PC-9 (cell line): ENCODE data around the gene SBF2. TPM values are rescaled to one million over a fixed set of nuclear protein-coding genes. Genes with fewer than 3 reads are reported as not detected.
A peak's percentile ranks its signal among the peaks of the same experiment; 100 is the strongest.

Source experiments
- BruUV-seq: library from RNA; stranded (reverse); fragments of 400-500 nt; replicated peaks from 2 replicates; lab custom pipeline; 2021; lab: Mats Ljungman, UMichigan
- CTCF ChIA-PET: fragments of 300-600 bp; sonication (Branson Sonifier 250); formaldehyde crosslinking; loops from one replicate; lab custom pipeline; 2022; ENCODE audit warnings: antibody characterized with exemption; lab: Charles Lee
- POLR2A ChIA-PET: fragments of 300-600 bp; sonication (Branson Sonifier 250); formaldehyde crosslinking; loops from one replicate; lab custom pipeline; 2022; ENCODE audit warnings: antibody characterized with exemption; ENCODE audit not compliant: unreplicated experiment; lab: Charles Lee
- DNase-seq, 2 experiments: peaks; one replicate each; pipeline versions ENCODE4 v3.0.0 to v3.0.0-alpha.2; 2015 to 2022; ENCODE audit warnings: mixed read lengths in 1 of 2
- H2AFZ ChIP-seq: fragments of 200-600 bp; sonication (generic); 2 replicates; pipeline ENCODE4 v1.8.1; 2017; ENCODE audit warnings: antibody characterized with exemption
- H3F3A ChIP-seq: fragments of 200-600 bp; sonication (generic); 2 replicates; pipeline ENCODE4 v1.8.1; 2017; ENCODE audit warnings: antibody characterized with exemption, mild to moderate bottlenecking, low read depth; ENCODE audit not compliant: insufficient read depth
- H3K27ac ChIP-seq: fragments of 200-600 bp; sonication (generic); 2 replicates; pipeline ENCODE4 v1.6.1; 2016; ENCODE audit warnings: mixed run types
- H3K27me3 ChIP-seq: fragments of 200-600 bp; sonication (generic); 2 replicates; pipeline ENCODE4 v1.6.1; 2016; ENCODE audit warnings: low read depth, mixed run types; ENCODE audit not compliant: insufficient read depth
- H3K36me3 ChIP-seq: fragments of 200-600 bp; sonication (generic); 2 replicates; pipeline ENCODE4 v1.6.1; 2016; ENCODE audit warnings: low read depth, mixed run types
- H3K4me1 ChIP-seq: fragments of 200-600 bp; sonication (generic); replicated peaks from 2 replicates; pipeline ENCODE4 v1.6.1; 2016; ENCODE audit warnings: mixed run types; ENCODE audit not compliant: insufficient read depth
- H3K4me2 ChIP-seq: fragments of 200-600 bp; sonication (generic); 2 replicates; pipeline ENCODE4 v1.6.1; 2017; ENCODE audit warnings: mixed run types
- H3K4me3 ChIP-seq: fragments of 200-600 bp; sonication (generic); 2 replicates; pipeline ENCODE4 v1.6.1; 2016; ENCODE audit warnings: mixed run types
- H3K79me2 ChIP-seq: fragments of 200-600 bp; sonication (generic); 2 replicates; pipeline ENCODE4 v1.6.1; 2017; ENCODE audit warnings: low read depth, mixed run types
- H3K9me2 ChIP-seq: fragments of 200-600 bp; sonication (generic); 2 replicates; pipeline ENCODE4 v1.8.1; 2017; ENCODE audit warnings: mild to moderate bottlenecking; ENCODE audit not compliant: insufficient read depth
- H3K9me3 ChIP-seq: fragments of 200-600 bp; sonication (generic); 2 replicates; pipeline ENCODE4 v1.8.1; 2016; ENCODE audit warnings: low read depth; ENCODE audit not compliant: insufficient read depth
- H4K20me1 ChIP-seq: fragments of 200-600 bp; sonication (generic); 2 replicates; pipeline ENCODE4 v1.8.1; 2017; ENCODE audit not compliant: insufficient read depth
- EZH2 ChIP-seq: fragments of 200-600 bp; sonication (generic); IDR thresholded peaks from 2 replicates; pipeline ENCODE4 v1.8.0; 2017; ENCODE audit warnings: antibody characterized with exemption, low read depth
- intact Hi-C: fragments of 100-400 bp; cut with micrococcal nuclease; formaldehyde crosslinking; loops from one replicate; pipeline ENCODE4 v1.10.0; 2022; ENCODE audit not compliant: unreplicated experiment
- total RNA-seq: library from RNA; stranded (reverse); gene quantifications from 2 replicates; pipeline ENCODE4 v1.2.3, GENCODE V29; 2021
- TF ChIP-seq, protein P1 (sequence below): fragments of 200-600 bp; sonication (generic); conservative IDR thresholded peaks from 2 replicates; pipeline ENCODE4 v1.6.1; 2017; ENCODE audit warnings: mixed run types, antibody characterized with exemption, mild to moderate bottlenecking, moderate library complexity

SBF2 gene
- total RNA-seq, 1 experiment from 2014 or later, result 18.6 TPM

DNA sequence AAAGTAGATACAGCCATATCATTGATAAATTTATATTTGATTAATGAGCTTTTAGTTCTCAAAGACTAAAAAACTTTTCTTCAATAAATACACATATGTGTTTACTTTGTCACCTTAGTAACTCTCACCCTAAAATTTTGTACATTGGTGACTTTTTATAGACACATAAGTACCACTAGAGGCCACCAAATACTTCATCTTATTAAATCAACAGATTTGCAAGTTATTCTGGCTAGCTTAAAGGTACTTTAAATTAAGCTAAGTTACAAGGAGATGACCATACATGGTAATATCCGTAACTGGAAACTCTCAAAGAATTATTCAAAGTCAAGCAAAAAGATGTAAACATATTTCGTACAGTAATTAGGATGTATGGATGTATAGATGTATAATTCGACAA, 112.2 kb downstream of the SBF2 start:
- no peaks in the 10 kb centered on the region for H3K9me3 ChIP-seq
- ChIA-PET CTCF (interaction anchor here (0.6 kb wide), 2 partner anchors 109 to 932 kb away, joined by 3 read pairs; no protein-coding TSS in a partner anchor), POLR2A (interaction anchor here (0.6 kb wide), 1 partner anchor 123 kb away, joined by 17 read pairs; the partner anchor contains the start of gene ADM)
- H2AFZ ChIP-seq, result no peak overlapping the region
- no peaks in the 10 kb centered on the region for H3K79me2 ChIP-seq
- intact Hi-C loops, result no loop called here
- H4K20me1 ChIP-seq, result no peaks in the 10 kb centered on the region
- BruUV-seq, result no TSS peak
- no peaks in the 10 kb centered on the region for H3K36me3 ChIP-seq
- no peak overlapping the region for H3K27ac ChIP-seq
- H3F3A ChIP-seq, result no peaks in the 10 kb centered on the region
- H3K4me3 ChIP-seq, result no peak overlapping the region
- no peak for TF ChIP-seq EZH2
- TF ChIP-seq, protein P1, sequence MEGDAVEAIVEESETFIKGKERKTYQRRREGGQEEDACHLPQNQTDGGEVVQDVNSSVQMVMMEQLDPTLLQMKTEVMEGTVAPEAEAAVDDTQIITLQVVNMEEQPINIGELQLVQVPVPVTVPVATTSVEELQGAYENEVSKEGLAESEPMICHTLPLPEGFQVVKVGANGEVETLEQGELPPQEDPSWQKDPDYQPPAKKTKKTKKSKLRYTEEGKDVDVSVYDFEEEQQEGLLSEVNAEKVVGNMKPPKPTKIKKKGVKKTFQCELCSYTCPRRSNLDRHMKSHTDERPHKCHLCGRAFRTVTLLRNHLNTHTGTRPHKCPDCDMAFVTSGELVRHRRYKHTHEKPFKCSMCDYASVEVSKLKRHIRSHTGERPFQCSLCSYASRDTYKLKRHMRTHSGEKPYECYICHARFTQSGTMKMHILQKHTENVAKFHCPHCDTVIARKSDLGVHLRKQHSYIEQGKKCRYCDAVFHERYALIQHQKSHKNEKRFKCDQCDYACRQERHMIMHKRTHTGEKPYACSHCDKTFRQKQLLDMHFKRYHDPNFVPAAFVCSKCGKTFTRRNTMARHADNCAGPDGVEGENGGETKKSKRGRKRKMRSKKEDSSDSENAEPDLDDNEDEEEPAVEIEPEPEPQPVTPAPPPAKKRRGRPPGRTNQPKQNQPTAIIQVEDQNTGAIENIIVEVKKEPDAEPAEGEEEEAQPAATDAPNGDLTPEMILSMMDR, result peak; percentile 43; the same call in 1 of the 2 replicates
- no peaks in the 10 kb centered on the region for H3K27me3 ChIP-seq
- no peak for DNase-seq
- no peaks in the 10 kb centered on the region for H3K9me2 ChIP-seq
- no peaks in the 10 kb centered on the region for H3K4me1 ChIP-seq
- no peak overlapping the region for H3K4me2 ChIP-seq

DNA sequence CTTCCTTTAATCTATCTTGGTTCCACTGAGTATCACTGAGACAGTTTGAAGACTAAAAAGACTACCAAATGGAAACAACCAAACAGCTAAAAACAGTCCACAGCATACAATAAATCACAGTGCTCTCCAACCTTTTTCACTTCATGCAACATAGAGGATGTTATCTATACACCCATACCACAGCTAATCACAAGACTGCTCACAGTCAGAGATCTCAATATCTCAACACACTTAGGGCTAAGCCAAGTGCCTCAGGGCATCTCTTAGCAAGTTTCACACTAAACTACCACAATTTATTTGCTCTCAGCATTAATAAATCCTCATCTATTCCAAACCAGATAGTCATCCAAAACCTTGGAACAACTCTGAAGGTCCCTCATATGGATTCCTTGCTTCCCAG, 129.4 kb downstream of the SBF2 start:
- Histone ChIP-seq H2AFZ (no peak overlapping the region), H3K9me3 (no peaks in the 10 kb centered on the region), H3K36me3 (no peaks in the 10 kb centered on the region), H4K20me1 (no peaks in the 10 kb centered on the region), H3K4me3 (no peak overlapping the region), H3K4me2 (no peak overlapping the region), H3K27me3 (no peaks in the 10 kb centered on the region), H3F3A (no peaks in the 10 kb centered on the region), H3K4me1 (no peaks in the 10 kb centered on the region), H3K79me2 (no peaks in the 10 kb centered on the region), H3K9me2 (no peaks in the 10 kb centered on the region), H3K27ac (no peak overlapping the region)
- CTCF ChIA-PET, result no interaction called here
- no TSS peak for BruUV-seq
- no peak for DNase-seq
- intact Hi-C loops, result no loop called here
- TF ChIP-seq, protein P1, result no peak
- TF ChIP-seq EZH2, result no peak
- POLR2A ChIA-PET, result no interaction called here

DNA sequence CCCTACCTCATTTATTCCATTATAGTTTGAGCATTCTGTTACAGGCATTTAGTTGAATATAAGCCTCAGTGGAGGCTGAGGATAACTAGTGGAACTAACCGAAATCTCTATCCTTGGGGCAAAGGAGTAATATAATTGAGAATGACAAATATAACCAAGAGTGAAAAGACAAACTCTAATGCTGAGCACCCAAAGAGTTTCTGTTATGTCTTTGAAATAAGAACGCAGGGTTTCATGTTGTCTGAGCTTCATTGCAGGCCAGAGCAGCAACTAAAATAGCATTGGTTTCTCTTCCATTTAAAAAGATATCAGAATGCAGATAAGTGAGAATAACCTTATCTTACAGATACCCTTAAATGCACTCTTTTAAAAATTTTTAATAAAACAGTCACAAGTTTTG, 131.8 kb downstream of the SBF2 start:
- H3K27ac ChIP-seq, result no peak overlapping the region
- intact Hi-C loops, result no loop called here
- no peaks in the 10 kb centered on the region for H3F3A ChIP-seq
- H3K27me3 ChIP-seq, result no peaks in the 10 kb centered on the region
- H3K79me2 ChIP-seq, result no peaks in the 10 kb centered on the region
- no peak overlapping the region for H3K4me2 ChIP-seq
- H3K9me3 ChIP-seq, result no peaks in the 10 kb centered on the region
- CTCF ChIA-PET, result interaction anchor here (0.6 kb wide), 1 partner anchor 432 kb away, joined by 3 read pairs; no protein-coding TSS in a partner anchor
- no peak for DNase-seq
- H4K20me1 ChIP-seq, result no peaks in the 10 kb centered on the region
- no peak overlapping the region for H2AFZ ChIP-seq
- POLR2A ChIA-PET, result no interaction called here
- TF ChIP-seq, protein P1, result no peak
- TF ChIP-seq EZH2, result no peak
- H3K4me3 ChIP-seq, result no peak overlapping the region
- H3K36me3 ChIP-seq, result no peaks in the 10 kb centered on the region
- H3K4me1 ChIP-seq, result no peaks in the 10 kb centered on the region
- H3K9me2 ChIP-seq, result no peaks in the 10 kb centered on the region
- no TSS peak for BruUV-seq
